GM12873 (cell line): ENCODE data around the gene ZSCAN23.

Experiments used
- CTCF ChIP-seq: IDR thresholded peaks from 2 replicates; pipeline ENCODE4 v1.5.1; 2012; ENCODE audit warnings: low read depth, mild to moderate bottlenecking, moderate library complexity, low read length, control low read depth; ENCODE audit not compliant: insufficient read depth; ENCODE audit errors: missing control alignments

The ZSCAN23 gene

DNA sequence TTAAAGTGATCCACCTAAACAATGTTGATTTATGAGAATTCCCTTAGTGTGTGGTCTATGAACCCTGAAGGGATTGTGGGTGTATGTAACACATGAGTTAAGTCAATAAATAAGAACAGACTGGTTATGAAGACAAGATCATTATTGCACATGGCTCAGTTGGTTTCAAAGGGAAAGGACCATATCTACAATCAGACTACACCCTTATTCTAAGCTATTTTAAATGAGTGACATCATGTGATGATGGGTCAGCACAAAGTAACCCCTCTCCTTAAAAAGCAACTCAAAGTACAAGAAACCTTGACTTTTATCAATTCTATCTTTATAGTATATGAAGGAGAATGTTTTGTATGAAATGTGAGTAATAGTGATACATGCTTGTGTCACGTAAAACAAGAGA, 15.3 kb upstream of the ZSCAN23 start:
- no peak for TF ChIP-seq CTCF

GRCh38 chr6:28449056-28449455, 5.8 kb upstream of the ZSCAN23 start:
- no peak for TF ChIP-seq CTCF

GRCh38 chr6:28446818-28447511, 3.7 kb upstream of the ZSCAN23 start:
- no peak for TF ChIP-seq CTCF

GRCh38 chr6:28442586-28442985, 705 bp downstream of the ZSCAN23 start:
- TF ChIP-seq CTCF = no peak

DNA sequence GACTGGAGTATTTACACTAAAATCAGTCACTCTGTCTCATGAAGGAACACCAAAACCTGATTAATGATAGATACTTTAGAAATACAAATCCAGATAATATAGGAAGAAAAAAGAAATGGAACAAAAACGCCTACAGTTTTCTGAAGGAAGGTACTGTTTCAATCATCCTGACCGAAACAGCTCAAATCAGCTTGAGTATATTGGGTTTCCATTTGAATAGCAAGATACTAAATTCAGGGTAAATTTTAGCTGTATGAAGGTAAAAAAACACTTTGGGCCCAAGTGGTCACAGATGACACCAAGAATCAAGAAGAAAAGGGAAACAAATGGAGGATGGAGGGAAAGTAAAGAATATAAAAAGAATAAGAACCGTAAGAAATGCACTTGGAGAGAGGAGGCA, 6.9 kb downstream of the ZSCAN23 start:
- no peak for TF ChIP-seq CTCF

DNA sequence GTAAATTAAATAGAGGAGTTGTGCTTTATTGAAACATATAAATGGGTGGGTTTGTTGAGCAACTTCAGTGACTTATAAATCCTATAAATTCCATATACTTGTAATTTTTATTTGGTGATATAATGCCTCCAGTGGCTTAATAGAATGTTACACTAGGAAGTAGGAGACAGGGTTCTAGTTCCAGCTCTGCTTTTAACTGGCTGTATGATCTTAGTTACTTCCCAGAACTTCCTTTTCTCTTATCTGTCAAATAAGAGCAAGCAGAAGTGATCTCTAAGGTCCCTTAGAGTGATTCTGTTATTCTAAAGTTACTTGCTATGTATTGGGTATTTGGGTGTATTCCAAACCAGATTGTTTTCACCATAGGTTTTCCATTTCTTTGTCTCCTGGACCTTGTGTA, 10.2 kb downstream of the ZSCAN23 start:
- no peak for TF ChIP-seq CTCF

DNA sequence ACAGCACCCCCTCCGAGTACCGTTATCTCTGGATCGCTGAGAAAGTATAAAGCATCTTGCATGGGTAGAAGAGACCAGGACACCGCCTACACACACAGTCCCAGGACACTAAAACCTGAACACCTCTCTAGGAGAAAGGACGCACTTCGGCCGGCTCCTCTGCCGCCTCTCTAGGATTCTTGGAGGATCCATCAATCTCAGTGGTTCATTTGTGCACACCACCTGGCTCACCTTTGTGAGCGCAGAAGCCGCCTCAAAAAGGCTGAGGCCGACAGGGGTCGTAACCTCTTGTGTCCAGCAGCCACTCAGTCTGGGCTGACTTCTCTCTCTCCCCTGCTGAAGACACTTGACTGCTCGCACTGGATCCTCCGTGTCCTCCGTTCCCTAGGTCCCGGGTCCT, 13.5 kb downstream of the ZSCAN23 start:
- no peak for TF ChIP-seq CTCF
